Midbrain (tissue), 1 donor: ENCODE data around the gene ISLR2.

ENCODE experiments used
- DNase-seq: peaks from one replicate; lab custom pipeline; 2025; lab: John Stamatoyannopoulos, UW

ISLR2 gene

DNA sequence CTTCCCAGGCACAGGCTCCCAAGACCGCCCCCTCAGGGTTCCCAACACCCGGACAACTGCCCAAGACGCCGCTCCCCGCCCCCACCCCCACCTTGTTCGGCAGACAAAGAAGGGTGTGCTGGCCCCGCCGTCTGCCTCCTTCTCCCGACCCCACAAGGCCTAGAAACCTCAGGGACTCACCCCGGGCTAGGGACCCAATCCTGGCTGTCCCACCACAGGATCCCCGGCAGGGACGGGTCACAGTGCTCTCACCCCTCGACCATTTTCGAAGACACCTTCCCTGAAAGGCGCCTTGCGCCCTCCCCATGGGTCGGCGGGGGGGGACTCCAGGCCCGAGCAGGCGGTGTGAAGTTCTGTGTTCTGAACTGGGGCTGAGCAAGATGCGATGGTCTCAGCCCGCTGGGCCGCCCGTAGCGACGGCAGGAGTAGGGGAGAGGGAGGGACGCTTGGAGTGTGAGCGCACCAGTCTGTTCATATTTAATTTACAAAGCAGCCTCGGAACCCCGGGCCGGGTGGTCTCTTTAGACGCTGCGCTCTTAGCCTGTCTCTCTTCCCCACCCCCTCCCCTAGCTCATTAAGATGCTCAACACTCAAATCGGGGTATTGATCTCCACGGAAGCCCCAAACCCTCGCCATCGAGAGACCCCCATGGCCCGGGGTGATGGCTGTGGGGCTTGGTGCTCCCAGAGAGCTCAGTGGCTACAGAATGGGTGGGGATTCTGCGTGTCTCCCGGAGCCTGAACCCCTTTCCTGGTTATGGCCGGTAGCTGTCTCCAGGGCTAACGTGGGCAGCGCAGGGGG is 1.4 kb upstream of the ISLR2 start:
- DNase-seq, result no peak

GRCh38 chr15:74129586-74130154 is 716 bp upstream of the ISLR2 start:
- DNase-seq, result no peak

- DNase-seq, result no peak
Measured at GRCh38 chr15:74130849-74131627, 652 bp downstream of the ISLR2 start.

DNA sequence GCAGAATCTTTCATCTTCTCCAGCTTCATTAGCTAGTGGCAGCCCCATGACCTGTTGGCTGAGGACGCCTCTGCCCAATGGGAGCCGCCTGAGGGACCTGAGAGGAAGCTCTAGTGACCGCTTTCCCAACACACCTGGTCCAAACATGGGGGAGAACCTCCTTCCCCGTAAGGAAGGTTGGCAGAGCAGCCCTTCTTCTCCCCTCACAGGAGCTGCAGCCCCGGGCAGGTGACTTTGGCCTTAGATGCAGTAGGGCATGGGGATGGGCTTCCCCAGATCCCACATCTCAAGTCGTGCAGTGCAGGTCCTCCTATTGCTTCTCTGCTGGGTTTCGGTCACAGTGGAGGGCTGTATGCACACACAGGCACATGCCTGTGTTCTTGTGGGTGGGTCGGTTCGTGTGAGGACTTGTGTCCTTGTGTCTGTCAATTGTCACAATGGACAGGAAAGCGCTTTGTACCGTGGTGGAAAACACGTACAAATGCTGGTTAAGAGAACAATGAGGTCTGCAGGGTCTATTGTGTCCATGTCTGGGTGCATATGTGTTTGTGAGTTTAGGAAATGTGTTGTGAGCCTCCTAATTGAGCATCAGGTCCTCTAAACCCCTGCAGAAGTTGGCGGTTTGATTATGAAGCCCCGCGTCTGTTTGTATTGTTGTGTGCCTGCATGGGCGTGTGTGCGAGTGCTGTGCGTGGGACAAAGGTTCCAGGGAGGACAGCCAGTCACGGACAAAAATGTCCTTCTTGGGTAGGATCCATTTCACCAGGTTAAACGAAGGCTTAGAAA is 1.4 kb downstream of the ISLR2 start:
- DNase-seq, result no peak

GRCh38 chr15:74132681-74133651 is 2.6 kb downstream of the ISLR2 start:
- DNase-seq, result no peak

DNA sequence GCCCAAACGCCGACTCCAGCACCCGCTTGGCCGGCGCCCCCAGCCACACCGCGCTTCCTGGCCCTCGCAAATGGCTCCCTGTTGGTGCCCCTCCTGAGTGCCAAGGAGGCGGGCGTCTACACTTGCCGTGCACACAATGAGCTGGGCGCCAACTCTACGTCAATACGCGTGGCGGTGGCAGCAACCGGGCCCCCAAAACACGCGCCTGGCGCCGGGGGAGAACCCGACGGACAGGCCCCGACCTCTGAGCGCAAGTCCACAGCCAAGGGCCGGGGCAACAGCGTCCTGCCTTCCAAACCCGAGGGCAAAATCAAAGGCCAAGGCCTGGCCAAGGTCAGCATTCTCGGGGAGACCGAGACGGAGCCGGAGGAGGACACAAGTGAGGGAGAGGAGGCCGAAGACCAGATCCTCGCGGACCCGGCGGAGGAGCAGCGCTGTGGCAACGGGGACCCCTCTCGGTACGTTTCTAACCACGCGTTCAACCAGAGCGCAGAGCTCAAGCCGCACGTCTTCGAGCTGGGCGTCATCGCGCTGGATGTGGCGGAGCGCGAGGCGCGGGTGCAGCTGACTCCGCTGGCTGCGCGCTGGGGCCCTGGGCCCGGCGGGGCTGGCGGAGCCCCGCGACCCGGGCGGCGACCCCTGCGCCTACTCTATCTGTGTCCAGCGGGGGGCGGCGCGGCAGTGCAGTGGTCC is 3.5 kb downstream of the ISLR2 start:
- no peak for DNase-seq

- DNase-seq, result peak; percentile 9
Measured at GRCh38 chr15:74134387-74135027, 4.1 kb downstream of the ISLR2 start.

- DNase-seq, result no peak
Measured at GRCh38 chr15:74135041-74135565, 4.7 kb downstream of the ISLR2 start.

GRCh38 chr15:74136540-74136813 is 6.1 kb downstream of the ISLR2 start:
- DNase-seq, result no peak

- DNase-seq, result no peak
Measured at GRCh38 chr15:74136814-74137536, 6.6 kb downstream of the ISLR2 start.

GRCh38 chr15:74137537-74137894 is 7.1 kb downstream of the ISLR2 start:
- DNase-seq, result no peak

DNA sequence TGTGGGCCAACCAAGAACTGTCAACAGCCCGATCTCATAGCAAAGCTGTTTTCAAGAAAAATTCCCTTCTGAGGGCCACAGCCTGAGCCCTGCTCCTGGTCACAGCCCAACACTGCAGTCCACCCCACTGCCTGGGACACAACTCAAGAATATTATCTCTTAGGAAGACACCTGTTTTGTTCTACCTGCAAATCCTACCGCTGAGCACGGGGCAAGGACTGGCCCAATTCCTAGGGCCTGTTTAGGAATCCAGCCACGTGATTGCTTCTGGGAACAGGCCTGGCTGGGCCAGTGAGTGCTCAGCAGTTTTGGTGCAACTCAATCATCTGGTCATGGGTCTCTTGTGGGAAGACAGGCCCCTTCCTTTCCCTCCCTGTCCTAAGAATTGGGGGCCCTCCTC is 8.3 kb downstream of the ISLR2 start:
- no peak for DNase-seq

GRCh38 chr15:74141591-74141990 is 11.2 kb downstream of the ISLR2 start:
- no peak for DNase-seq

DNA sequence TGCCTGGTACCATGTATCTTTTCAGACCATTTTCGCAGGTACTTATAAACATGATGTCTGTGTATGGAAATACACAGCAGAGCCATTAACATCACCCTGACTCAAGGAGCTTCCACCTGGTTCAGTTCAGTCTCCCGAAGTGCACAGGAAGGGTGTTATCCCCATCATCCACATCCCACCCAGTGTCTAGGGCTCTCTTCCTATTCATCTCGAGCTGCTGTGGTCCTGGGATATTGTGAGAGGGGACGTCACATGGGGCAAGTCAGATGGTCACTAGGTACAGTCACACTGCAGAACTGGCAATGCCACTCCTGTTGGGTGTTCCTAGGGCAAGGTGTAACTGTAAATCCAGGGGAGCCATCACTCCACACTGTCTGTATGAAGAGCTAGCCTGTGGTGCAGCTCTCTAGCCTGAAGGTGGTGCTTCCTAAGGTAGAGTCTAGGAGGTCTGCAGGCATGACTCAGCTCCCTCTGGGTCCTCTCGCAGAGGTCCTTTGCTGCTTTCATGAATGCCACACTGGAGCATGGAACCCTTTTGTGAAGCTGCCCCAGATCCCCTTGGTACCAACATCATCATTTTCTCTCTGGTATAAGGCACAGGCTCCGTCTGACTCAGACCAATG is 13.9 kb downstream of the ISLR2 start:
- DNase-seq, result no peak

DNA sequence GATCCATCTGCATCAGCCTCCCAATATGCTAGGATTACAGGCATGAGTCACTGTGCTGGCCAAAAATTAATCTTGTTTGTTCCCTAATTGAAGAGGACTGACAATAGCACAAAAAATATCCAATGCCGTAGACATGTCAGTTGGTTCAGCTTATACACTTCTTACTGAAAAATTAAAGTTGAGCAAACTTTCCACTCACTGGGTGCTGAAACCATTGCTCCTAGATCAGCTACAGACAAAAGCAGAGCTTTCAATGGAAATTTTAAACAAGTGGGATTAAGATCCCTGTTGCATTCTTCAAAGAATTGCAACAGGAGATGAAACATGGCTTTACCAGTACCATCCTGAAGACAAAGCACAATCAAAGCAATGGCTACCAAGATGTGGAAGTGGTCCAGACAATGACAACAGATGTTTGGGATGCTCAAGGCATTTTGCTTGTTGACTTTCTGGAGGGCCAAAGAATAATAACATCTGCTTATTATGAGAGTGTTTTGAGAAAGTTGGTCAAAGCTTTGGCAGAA is 16.0 kb downstream of the ISLR2 start:
- no peak for DNase-seq

DNA sequence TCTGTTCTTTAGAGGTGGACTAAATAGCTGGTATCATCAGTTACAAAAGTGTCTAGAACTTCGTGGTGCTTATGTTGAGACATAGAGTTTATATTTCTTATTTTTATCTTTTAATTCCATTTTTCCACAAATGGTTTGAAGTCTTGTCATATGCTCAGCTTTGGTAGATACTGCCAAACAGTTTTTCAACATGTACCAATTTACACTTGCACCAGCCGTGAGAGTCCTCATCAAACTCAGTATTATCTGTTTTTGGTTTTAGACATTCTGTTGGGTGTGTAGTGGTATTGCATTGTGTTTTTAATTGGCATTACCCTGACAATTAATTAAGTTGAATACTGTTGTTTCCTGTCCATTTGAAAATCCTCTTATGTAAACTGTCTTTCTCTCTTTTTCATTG is 16.7 kb downstream of the ISLR2 start:
- DNase-seq, result no peak

- DNase-seq, result no peak
Measured at GRCh38 chr15:74155766-74156417, 25.5 kb downstream of the ISLR2 start.
